Measurements from ENCODE around the gene TBC1D20. TPM values are rescaled to one million over a fixed set of nuclear protein-coding genes. Genes with fewer than 3 reads are reported as not detected.

Gene TBC1D20
- total and polyA plus RNA-seq, 9 donors, result 19.1 to 40.1 (median 34.8) TPM

- DNase-seq, result no peak
These were observed 28.9 kb downstream of the TBC1D20 start for GRCh38 chr20:433300-433975.

GRCh38 chr20:432677-433299 lies 29.5 kb downstream of the TBC1D20 start:
- 81 to 85% (median 81%) methylated on average over 11 of the region's 11 CpGs for WGBS, 3 donors
- H3K36me3 ChIP-seq, result no peaks in the 10 kb centered on the region
- no peak for TF ChIP-seq CTCF (IDR thresholded peaks at IDR 0.05)
- no peak for TF ChIP-seq POLR2A (IDR thresholded peaks at IDR 0.05)
- TF ChIP-seq EP300 (IDR thresholded peaks at IDR 0.05), result no peak
- intact Hi-C loops (cut with DNase I), result no loop called here
- no peaks in the 10 kb centered on the region for H3K4me1 ChIP-seq (ENCODE audit: insufficient read depth)
- H3K9me3 ChIP-seq, result no peaks in the 10 kb centered on the region
- H3K27ac ChIP-seq, result no peak overlapping the region
- H3K27me3 ChIP-seq, result no peaks in the 10 kb centered on the region
- DNase-seq, result no peak
- H3K4me3 ChIP-seq, result no peak overlapping the region

More at GRCh38 chr20:433300-433975, 28.9 kb downstream of the TBC1D20 start:
- H3K4me3 ChIP-seq, result no peak overlapping the region
- WGBS, 3 donors, result 72 to 78% (median 74%) methylated on average over 12 of the region's 12 CpGs
- H3K4me1 ChIP-seq (ENCODE audit: insufficient read depth), result no peaks in the 10 kb centered on the region
- H3K27ac ChIP-seq, result no peak overlapping the region
- no peaks in the 10 kb centered on the region for H3K27me3 ChIP-seq
- no peaks in the 10 kb centered on the region for H3K9me3 ChIP-seq
- TF ChIP-seq POLR2A (IDR thresholded peaks at IDR 0.05) (no peak), EP300 (IDR thresholded peaks at IDR 0.05) (no peak), CTCF (IDR thresholded peaks at IDR 0.05) (no peak)
- no peaks in the 10 kb centered on the region for H3K36me3 ChIP-seq
- intact Hi-C loops (cut with DNase I), result no loop called here

- intact Hi-C loops (cut with DNase I), result no loop called here
- no peak for DNase-seq
- WGBS, 3 donors, result 86 to 91% (median 88%) methylated on average over 13 of the region's 13 CpGs
These were observed 30.1 kb downstream of the TBC1D20 start for GRCh38 chr20:432208-432607.

More at GRCh38 chr20:432208-432607, 30.1 kb downstream of the TBC1D20 start:
- no peaks in the 10 kb centered on the region for H3K9me3 ChIP-seq
- H3K4me3 ChIP-seq, result no peak overlapping the region
- no peak overlapping the region for H3K27ac ChIP-seq
- H3K36me3 ChIP-seq, result no peaks in the 10 kb centered on the region
- H3K4me1 ChIP-seq (ENCODE audit: insufficient read depth), result no peaks in the 10 kb centered on the region
- H3K27me3 ChIP-seq, result no peaks in the 10 kb centered on the region
- no peak for TF ChIP-seq EP300 (IDR thresholded peaks at IDR 0.05)
- TF ChIP-seq POLR2A (IDR thresholded peaks at IDR 0.05), result no peak
- no peak for TF ChIP-seq CTCF (IDR thresholded peaks at IDR 0.05)
